OCI-LY3 (cell line): ENCODE results near the gene BCAR3.

Experiments
- H2AFZ ChIP-seq: fragments of 200-600, 300-600 bp; shearing (Covaris generic); 2 replicates; pipeline ENCODE4 v1.6.0; 2014; ENCODE audit warnings: antibody characterized with exemption, low read depth, low read length
- H3K27ac ChIP-seq: fragments of 200-600, 300-600 bp; sonication (generic); 2 replicates; pipeline ENCODE4 v1.5.1; 2014; ENCODE audit warnings: mild to moderate bottlenecking, low read length, moderate library complexity, mixed read lengths
- H3K27me3 ChIP-seq: fragments of 200-600, 300-600 bp; sonication (generic); 2 replicates; pipeline ENCODE4 v1.6.1; 2014; ENCODE audit warnings: low read depth, low read length, mixed read lengths
- H3K36me3 ChIP-seq: fragments of 200-600, 300-600 bp; sonication (generic); replicated peaks from 2 replicates; pipeline ENCODE3; 2014; ENCODE audit warnings: low read depth, low read length, mixed read lengths
- H3K4me1 ChIP-seq: fragments of 300-600, 200-600 bp; sonication (generic); 2 replicates; pipeline ENCODE4 v1.6.1; 2014; ENCODE audit warnings: low read length, mixed read lengths
- H3K4me2 ChIP-seq: fragments of 200-600, 300-600 bp; sonication (generic); 2 replicates; pipeline ENCODE4 v1.6.1; 2014; ENCODE audit warnings: low read length, mixed read lengths
- H3K4me3 ChIP-seq: fragments of 300-600, 200-600 bp; sonication (generic); 2 replicates; pipeline ENCODE4 v1.5.1; 2014; ENCODE audit warnings: antibody characterized with exemption, mild to moderate bottlenecking, low read length, moderate library complexity
- H3K79me2 ChIP-seq: fragments of 300-600, 200-600 bp; shearing (Covaris generic); 2 replicates; pipeline ENCODE4 v1.6.1; 2014; ENCODE audit warnings: mild to moderate bottlenecking, low read length, mixed read lengths
- H3K9ac ChIP-seq: fragments of 300-600, 200-600 bp; shearing (Covaris generic); 2 replicates; pipeline ENCODE4 v1.6.0; 2014; ENCODE audit warnings: mild to moderate bottlenecking, low read length, moderate library complexity
- H3K9me3 ChIP-seq: fragments of 200-600, 300-600 bp; shearing (Covaris generic); 2 replicates; pipeline ENCODE4 v1.6.1; 2014; ENCODE audit warnings: low read length, mixed read lengths; ENCODE audit not compliant: insufficient read depth
- H4K20me1 ChIP-seq: fragments of 200-600, 300-600 bp; sonication (generic); 2 replicates; pipeline ENCODE4 v1.6.1; 2016; ENCODE audit warnings: low read length, mixed read lengths; ENCODE audit not compliant: insufficient read depth
- CTCF ChIP-seq: fragments of 200-600, 300-600 bp; sonication (generic); IDR thresholded peaks from 2 replicates; pipeline ENCODE4 v1.5.1; 2014; ENCODE audit warnings: antibody characterized with exemption, low read length, low read depth
- EZH2phosphoT487 ChIP-seq: fragments of 200-600 bp; shearing (Covaris generic); IDR thresholded peaks from 2 replicates; pipeline ENCODE4 v1.6.1; 2018; ENCODE audit warnings: antibody characterized with exemption, mixed run types, low read depth

Gene BCAR3

GRCh38 chr1:93638981-93639380 lies 42.7 kb downstream of the BCAR3 start:
- Histone ChIP-seq H3K27ac (no peak overlapping the region), H3K79me2 (peaks cover 34% of the 10 kb centered on the region), H3K4me3 (no peak overlapping the region), H3K4me2 (no peak overlapping the region), H3K27me3 (no peaks in the 10 kb centered on the region), H3K9ac (no peak overlapping the region), H2AFZ (no peak overlapping the region), H3K9me3 (no peaks in the 10 kb centered on the region), H4K20me1 (no peaks in the 10 kb centered on the region), H3K4me1 (peaks cover 34% of the 10 kb centered on the region), H3K36me3 (peaks cover 47% of the 10 kb centered on the region)
- TF ChIP-seq EZH2phosphoT487 (no peak), CTCF (no peak)

GRCh38 chr1:93638307-93638847 lies 43.3 kb downstream of the BCAR3 start:
- Histone ChIP-seq H3K36me3 (peaks cover 47% of the 10 kb centered on the region), H3K27ac (no peak overlapping the region), H3K4me1 (peaks cover 28% of the 10 kb centered on the region), H3K4me3 (no peak overlapping the region), H3K27me3 (no peaks in the 10 kb centered on the region), H3K4me2 (no peak overlapping the region), H3K9me3 (no peaks in the 10 kb centered on the region), H3K79me2 (peaks cover 28% of the 10 kb centered on the region; the same call in 1 of the 2 replicates), H4K20me1 (no peaks in the 10 kb centered on the region), H3K9ac (no peak overlapping the region), H2AFZ (no peak overlapping the region)
- no peak for TF ChIP-seq EZH2phosphoT487

GRCh38 chr1:93636712-93637111 lies 44.9 kb downstream of the BCAR3 start:
- Histone ChIP-seq H2AFZ (no peak overlapping the region), H3K27ac (no peak overlapping the region), H3K9ac (no peak overlapping the region), H3K9me3 (no peaks in the 10 kb centered on the region), H3K36me3 (peaks cover 46% of the 10 kb centered on the region), H3K4me2 (no peak overlapping the region), H3K79me2 (peaks cover 27% of the 10 kb centered on the region; the same call in 1 of the 2 replicates), H3K4me1 (peaks cover 11% of the 10 kb centered on the region), H3K4me3 (no peak overlapping the region), H4K20me1 (no peaks in the 10 kb centered on the region), H3K27me3 (no peaks in the 10 kb centered on the region)
- TF ChIP-seq EZH2phosphoT487 (no peak), CTCF (no peak)

DNA sequence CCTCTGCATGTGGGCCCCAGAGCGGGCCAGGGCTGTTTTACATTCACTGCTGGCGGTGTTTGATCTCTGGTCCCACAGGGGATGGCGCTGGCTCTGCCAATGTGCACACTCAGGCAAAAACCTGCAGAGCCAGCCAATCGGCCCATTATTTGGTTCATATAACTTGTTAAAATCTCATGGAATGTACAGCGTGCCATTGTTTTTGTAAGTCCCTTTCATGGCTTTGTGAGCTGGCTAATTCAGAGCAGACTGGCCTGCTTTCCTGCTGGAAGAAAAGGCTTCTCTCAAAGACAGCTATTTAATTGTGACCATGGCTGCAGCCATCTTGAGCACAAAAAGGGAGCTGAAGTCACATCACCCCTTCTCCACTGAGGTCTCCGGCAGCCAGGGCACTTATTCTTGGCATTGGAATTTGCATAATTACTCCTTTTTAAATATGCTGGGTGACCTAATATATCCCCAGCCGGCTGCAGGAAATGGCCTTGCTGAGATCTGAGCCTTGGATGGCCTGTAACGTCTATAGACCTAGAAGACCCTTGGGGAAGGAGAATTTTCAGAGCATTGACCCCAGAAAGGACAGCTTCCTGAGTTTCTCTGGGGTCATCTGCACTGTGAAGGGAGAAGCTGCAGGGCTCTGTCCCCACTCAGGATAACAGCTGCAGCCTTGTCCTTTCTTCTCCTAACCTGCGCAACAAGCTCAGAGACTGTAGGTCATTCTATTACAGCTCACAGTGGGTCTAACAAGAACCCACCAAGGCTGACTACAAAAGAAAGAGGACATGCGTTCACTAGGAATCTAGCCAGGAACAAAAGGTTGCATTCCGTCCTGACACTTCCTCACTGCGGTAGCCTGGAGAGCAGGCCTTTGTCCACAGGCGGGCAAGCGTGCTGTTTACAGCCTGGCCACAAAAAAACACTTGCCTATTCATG lies 45.8 kb downstream of the BCAR3 start:
- Histone ChIP-seq H3K4me3 (no peak overlapping the region), H3K9me3 (no peaks in the 10 kb centered on the region), H3K9ac (no peak overlapping the region), H3K27ac (no peak overlapping the region), H3K4me1 (peaks cover 8% of the 10 kb centered on the region), H3K36me3 (peaks cover 45% of the 10 kb centered on the region), H3K27me3 (no peaks in the 10 kb centered on the region), H2AFZ (no peak overlapping the region), H3K4me2 (no peak overlapping the region), H3K79me2 (peaks cover 25% of the 10 kb centered on the region), H4K20me1 (no peaks in the 10 kb centered on the region)
- TF ChIP-seq EZH2phosphoT487 (no peak), CTCF (no peak)
